NCI-H2227 treated with DMSO at 0.1 percent for 48 hours (cell line): ENCODE measurements around the gene RPS15.
"Not testable (repeated sequence)": the region's sequence is repeated elsewhere in the genome, so short reads cannot be mapped to it uniquely, and the experiment has no call there.

Experiments used
- DNase-seq: peaks from one replicate; lab custom pipeline; 2025; lab: John Stamatoyannopoulos, UW

The RPS15 gene

DNA sequence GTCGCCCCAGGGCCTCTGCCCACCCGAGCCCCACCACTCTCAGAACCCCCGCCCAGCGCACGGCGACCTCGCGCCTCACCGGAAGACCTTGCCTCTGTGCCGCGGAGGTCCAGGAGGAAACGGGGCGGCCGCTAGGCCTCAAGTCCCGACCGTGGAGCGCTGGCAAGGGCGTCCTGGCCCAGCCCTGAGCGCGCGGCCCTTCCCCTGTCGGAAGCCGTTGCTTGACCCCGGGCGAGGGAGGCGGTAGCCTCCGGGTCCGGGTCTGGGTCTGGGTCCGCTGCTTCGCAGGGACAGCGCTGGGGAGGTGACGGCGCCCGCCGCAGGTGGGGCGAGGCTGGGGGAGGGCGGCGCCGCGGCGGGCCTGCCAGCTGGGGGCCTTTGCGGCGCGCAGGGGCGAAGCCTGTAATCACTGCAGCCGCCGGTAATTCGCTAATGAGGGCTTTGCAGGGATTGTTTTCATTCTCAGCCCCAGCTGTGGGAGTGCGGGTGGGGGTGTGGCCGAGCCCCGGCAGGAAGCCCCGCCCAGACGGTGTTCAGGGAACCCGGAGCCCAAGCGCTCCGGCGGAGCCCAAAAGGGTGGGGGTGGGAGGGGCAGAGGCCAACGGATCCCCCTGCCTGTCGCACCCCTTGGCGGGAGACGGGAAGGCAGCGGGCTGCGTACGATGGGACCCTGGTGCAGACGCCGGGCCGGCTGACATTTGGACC lies 32.3 kb downstream of the RPS15 start:
- peak; percentile 81 for DNase-seq

DNA sequence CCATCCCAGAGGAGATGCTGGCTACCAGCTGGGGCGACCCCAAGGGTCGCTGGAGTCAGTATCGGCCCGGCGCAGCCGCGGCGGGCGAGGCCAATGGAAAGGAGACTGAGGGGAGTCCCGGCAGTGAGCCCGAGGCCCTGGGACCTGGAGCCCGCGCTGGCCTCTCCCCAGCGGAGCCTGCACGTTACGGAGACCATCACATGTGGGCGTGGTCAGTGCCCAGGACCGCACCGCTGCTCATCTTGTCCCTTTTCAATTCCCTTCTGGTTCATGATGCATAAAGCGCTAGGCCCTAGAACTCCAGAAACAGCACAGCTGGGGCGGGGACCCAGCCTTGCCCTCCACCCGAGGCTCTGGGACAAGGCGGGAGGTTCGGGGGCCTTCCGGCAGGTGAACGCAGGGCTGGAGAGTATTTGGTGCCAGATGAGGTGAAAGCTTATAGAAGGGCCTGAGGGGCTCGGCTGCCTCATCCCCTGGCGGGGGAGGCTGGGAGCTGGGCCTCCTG lies 32.9 kb downstream of the RPS15 start:
- DNase-seq, result peak; percentile 60

DNA sequence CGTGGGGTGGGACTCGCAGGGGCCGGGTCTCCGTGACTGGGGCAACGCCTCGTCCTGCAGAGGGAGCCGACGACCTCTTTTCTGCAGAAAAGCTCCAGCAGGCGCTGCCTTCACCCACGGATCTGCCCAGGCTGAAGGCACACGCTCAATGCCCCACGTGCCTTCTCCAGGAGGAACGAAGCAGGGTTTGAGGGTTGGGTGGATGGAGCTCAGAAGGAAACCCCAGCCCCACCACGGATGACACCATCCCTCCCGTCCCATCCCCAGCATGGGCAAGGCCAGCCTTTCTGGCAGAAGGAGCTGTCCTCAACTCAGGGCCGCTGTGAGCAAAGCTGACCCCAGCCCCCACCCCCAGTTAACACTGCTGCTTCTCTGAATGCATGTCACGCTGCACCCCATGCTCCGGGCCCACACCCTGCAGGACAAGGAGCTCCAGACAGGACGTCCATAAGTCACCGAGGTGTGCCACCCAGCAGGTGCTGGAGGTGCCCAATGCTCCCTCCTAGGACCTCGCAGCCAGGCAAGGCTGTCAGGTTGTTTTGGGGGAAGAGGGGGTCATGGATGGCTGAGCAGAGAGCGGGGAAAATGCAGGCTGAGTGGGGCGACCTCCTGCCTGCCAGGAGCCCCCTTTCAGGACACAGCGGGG lies 33.4 kb downstream of the RPS15 start:
- no peak for DNase-seq

DNA sequence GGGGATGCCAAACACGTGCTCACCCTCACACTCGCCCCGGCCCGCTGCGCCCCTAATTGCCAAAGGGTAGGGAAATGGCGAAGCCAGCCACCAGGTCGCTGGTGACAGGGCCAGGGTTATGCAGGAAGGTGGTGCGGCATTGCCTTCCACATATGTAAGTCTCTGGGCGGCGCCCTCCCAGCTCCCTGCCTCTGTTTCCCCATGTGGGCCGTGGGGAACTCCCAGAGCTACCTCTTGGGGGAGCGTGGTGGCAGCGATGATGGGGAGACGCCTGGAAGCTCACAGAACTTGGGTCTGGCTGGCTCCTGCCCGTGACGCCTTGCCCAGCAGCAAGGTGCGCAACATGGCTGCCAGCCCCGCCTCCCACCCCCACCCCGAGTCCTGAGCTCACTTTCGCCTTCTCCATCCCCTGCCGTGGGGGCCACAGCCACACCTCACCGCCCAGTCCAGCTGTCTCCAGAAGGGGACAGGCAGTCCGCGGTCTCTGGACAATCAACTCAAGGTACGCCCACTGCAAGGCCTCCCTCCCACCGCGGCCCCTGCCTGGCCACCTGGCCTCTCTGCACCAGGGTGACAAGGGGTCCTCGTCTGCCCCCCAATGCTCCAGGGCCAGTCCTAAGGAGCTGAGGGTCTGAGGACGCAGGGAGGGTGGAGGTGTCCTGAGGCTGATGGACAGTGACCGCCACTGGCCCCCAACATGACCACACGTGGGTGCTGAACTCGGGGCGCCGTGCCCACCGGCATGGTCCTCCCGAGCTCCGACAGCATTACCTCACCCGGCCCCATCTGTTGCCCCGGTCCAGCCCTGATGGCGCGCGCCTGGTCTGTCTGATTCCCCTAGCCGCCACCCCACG lies 34.3 kb downstream of the RPS15 start:
- DNase-seq, result no peak

DNA sequence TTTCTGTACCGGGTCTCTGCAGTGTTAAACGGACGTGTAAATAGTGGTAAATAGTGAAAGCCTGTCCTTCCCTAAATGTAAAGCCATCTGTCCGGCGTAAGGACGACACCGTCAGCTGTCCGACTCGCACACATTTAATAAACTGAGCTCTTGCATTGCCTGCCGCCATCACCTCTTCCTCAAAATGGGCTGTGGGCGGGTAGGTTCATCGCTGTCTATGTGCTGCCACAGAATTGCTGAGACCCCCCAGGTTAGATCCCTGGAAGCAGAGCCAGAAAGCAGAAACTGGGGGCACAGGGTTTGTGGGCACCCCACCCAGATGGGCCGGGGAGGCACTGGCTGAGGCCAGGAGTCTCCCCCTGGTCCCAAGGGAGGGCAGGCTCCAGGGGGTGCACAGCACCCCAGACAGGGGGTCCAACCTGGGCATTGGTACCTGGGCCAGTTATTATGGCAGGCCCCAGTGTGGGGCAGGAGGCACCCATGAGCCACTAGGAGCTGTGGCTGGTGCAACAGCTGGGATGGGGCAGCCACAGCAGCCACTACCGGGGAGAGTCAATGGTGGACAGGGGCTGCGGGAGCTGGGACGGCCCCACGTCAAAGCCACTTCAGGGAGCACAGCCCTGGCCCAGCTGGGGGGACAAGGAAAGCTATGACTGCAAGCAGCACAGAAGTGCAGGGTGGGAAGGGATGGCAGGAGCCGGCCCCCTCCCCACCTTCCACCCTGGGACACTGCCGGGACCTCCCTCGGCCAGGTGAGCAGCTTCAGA lies 35.1 kb downstream of the RPS15 start:
- no peak for DNase-seq

DNA sequence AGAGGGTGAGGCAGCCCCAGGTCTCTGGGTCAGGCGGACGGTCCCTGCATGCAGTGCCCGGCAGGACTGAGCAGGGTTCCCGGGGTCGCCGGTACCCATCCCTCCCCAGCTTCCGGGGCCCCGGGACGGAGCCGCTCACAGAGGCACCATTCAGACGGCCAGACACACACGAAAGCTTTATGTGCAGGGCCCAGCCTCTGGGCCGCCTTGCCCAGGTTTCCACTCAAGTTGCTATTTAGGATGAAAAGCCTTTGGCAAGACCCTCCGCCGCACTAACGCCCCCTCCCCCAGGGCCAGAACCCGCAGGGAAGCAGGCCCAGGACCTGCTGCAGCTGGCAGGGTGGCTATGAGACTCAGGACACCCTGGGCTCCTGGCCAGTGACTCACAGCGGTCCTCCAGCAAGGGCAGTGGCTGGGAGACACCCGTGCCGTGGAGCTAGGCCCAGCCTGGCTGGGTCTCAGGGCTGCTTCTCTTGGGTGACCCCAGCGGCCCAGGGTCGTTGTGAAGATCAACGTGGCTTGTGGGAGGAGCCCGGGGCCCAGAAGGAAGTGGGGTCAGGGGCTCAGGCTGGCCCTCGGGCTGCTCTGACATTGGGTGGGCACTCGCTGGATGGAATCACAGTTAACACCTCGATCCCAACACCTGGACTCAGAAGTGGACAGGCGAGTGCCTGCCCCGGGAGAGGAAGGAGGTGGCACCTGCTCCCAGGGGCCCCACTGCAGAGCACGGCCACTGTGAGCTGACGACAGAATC lies 36.0 kb downstream of the RPS15 start:
- no peak for DNase-seq

DNA sequence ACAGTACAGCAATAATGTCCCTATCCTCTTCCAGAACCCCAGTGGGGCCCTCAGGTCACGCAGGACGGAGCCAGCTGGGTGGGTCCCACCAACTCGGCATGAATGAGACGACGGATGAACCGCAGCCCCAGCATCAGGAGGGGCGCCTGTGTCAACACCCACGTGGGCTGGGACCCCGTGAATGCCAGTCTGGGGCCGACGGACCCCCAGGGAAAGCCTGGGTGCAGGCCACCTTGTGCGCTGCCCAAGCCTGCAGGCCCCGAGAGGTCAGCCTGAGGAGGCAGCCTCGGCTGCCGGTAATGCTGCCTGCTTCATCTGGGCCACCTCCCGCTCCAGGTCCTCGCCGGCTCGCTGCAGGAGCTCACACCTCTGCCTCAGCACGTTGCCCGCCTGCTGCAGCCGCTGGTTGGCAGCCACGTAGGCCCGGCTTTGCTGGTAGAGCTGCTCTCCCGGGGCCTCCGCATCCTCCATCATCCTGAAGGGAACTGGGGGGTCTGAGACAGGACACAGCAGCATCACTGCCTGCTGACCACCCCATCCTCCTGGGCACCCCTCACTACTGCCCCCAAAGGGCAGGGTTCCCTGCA lies 36.7 kb downstream of the RPS15 start:
- DNase-seq, result no peak

DNA sequence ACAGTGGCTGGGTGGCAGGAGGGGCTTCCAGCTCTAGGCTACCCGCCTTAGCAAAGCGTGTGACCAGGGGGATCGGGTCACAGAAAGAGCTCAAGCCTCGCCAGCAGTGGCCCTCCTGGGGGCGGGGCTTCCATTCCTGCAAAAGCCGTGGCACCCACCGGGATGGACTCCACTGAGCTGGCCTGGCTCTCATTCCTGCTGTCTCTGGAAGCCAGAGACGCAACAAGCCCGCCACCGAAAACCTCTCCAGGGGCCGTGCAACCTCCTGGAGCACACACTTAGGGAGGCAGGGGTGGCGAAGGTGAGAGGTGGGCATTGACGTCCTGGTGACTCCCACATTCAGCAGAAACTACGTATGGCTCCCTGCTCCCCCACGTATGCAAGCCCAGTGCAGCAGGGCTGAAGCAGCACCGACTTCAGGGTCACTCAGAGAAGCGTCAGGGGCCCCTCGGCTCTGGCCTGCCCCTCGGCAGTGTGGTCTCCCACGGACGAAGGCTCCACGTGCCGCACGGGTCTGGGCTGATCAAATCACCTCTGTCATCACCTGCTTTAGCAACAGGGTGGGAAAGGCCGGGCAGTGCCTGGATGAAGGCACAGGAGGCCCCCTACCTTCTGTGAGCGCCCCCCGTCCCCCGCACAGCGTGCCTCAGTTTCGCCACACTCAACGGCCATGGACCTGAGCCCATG lies 37.7 kb downstream of the RPS15 start:
- no peak for DNase-seq

DNA sequence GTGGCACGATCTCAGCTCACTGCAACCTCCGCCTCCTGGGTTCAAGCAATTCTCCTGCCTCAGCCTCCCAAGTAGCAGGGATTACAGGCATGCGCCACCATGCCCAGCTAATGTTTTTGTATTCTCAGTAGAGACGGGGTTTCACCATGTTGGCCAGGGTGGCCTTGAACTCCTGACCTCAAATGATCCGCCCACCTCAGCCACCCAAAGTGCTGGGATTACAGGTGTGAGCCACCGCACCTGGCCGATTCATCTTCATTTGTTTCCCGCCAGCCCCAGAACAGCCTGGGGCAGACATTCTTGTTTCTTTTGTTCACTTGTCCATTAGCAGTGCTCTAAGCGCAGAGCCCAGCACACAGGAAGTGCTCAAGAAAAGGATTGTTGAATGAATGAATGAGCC lies 38.9 kb downstream of the RPS15 start:
- not testable (repeated sequence) for DNase-seq

DNA sequence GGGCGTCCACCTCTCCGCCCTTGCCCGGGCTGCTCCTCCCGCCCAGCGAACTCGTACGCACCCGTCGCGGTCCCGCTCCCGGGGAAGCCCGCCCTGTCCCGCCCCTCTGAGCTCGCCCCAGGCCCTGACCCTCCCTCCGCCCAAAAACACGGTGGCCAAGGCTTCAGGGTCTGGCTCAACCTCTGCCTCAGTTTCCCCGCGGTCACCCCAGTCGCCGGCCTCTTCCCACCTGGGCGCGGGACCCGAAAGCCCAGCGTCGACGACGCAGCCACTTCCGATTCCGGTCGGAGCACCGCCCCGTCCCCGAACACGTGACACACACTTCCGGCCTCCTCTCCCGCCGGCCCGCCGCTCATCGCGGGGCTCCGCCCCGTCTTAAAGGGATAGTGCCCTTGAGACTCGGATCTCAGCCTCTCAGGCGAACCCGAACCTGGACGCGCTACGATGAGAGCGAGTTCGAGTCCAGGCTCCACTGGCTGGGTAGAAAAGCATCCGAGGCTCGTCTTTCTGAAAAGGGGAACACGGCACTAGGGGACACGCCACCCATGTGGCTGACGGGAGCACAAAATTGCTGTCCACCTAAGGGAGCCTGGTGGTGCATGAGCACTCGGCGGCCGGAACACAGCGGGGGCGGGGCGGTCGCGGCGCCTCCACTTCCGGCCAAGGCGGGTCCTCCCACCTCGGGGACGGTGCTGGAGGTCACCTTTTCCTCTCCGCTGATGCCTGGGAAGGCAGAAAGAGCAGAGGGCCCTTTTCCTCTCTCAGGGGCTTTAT lies 40.9 kb downstream of the RPS15 start, which contains the start of gene C19orf25:
C19orf25 (minus strand) TSS at position 282 of the 774 bp plus-strand sequence. CDS start 312 bp downstream, outside the sequence.
- DNase-seq, result peak; percentile 83

DNA sequence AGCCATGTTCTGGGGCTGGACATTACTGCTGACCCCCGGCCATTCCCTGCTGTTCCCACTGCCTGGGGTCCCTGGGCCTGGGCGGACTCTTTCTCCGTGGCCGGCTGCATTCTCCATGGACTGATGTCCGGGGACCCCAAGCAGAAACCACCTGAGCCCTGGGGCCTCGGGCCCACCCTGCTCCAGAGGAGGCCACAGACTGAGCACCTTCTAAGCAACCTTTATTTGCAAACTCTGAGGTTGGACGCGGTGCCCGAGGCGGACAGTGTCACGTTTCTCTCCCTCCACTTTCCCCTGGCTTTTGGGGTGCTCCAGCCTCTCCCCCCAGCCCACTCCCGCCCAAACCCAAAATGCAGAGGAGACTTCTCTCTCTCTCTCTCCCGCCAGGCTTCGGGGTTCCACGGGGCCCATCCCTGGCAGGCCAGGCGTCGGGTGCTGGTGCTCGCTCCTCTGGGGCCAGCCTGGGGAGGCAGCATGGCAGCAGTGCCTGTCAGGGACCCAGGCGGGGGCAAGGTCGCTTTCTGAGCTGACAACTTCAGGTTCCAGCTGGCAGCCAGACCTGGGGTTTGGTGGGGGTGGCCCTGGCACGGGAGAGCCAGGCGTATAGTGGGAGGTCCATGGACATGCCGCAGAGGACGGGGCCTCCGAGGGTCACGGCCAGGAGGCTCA lies 43.2 kb downstream of the RPS15 start:
- no peak for DNase-seq

DNA sequence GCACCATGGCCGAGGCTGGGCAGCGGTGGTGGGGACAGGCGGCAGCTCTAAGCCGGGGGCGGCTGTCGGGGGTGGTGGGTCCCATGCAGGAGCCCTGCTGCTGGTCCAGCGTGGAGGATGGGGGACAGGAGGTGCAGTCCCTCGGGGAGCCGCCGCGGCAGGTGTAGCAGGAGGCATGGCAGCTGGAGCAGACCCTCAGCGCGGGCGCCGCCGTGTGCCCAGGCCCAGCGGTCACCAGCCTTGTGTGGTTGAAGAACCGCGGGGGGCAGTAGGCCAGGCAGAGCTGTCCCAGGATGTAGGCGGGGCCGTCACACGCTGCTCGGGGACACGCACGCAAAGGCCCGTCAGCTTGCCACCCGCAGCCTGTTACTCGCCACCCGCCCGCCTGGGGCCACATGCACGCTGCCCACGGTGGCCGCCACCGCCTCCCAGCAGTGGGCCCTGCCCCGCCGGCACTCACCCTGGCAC lies 43.7 kb downstream of the RPS15 start:
- no peak for DNase-seq

DNA sequence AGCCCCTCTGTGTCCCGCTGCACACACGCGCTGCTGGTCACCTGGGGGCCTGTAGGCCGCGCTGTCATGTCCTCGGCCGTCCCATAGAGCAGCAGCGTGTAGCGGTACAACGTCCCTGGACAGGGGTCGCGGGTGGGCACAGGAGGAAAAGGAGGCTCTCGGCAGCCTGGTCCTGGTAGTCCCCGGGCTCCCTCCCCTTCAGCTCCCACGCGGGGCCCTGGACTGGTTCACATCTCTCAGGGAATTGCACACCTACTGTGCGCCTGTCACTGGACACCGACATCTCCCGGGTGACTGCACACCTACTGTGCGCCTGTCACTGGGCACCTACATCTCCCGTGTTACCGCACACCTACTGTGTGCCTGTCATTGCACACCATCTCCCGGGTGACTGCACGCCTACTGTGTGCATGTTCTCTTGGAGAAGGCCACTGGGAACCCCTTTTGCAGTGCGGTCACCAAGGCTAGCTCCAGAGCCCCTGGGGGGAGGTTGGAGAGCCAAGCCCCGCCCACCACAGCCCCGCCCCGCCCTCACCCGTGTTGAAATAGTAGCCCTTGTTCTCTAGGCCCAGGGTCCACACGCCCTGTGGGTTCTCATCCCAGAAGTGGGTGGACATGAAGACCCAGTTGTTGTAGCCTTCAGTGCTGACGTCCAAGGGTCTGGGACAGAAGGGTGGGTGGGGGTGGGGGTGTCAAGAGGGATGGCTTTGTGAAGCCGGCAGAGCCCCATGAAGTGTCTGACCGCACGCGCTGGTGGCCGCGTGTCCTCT lies 44.4 kb downstream of the RPS15 start:
- DNase-seq, result no peak

DNA sequence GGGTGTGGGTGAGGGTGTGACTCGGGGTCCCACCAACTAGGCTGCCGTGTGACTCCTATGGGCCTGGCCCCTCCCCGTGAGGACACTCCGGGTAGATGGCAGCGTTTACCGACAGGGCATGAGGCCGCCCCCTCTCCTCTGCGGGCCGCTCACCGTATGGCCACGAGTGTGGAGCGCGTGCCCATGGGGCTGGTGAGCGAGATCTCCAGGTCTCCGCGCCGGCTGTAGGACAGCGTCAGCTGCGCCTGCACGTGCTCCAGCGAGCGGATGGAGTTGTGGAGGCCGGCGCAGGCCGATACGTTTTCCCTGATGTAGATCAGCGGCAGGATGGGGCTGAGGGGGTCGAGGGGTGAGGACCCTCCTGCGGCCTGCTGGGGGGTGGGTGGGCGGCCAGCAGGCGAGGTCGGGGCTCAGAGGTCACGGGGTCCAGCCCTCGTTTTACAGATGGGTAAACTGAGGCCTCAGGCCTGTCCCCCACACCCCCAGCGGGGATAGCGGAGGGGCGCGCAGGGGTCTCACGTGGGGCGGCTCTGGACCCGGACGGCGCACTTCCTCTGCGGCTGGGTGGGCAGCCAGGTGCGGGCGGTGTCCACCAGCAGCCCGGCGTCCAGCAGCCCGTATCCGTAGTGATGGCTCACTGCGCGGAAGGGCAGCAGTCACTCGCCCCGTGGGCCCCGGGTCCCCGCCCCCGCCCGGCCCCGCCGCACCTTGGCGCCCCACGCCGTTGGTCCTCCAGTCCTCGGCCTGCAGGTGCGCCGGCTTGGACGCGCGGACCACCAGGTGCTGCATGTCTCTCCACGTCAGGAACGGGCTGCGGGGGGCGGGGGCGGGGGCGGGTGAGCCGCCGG lies 45.2 kb downstream of the RPS15 start:
- DNase-seq, result no peak

DNA sequence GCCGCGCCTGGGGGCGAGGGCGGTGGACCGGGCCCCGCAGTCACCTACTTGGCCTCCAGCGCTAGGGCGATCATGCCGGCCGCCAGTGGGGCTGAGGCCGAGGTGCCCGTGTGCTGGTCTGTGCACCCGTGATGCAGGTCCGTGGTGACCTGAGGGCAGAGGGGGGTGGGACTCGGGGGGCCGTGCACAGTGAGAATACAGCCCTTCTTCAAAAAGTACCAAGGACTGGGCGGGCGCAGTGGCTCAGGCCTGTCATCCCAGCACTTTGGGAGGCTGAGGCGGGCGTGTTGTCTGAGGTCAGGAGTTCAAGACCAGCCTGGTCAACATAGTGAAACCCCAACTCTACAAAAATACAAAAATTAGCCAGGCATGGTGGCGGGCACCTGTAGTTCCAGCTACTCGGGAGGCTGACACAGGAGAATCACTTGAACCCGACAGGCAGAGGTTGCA lies 45.8 kb downstream of the RPS15 start:
- DNase-seq, result no peak

DNA sequence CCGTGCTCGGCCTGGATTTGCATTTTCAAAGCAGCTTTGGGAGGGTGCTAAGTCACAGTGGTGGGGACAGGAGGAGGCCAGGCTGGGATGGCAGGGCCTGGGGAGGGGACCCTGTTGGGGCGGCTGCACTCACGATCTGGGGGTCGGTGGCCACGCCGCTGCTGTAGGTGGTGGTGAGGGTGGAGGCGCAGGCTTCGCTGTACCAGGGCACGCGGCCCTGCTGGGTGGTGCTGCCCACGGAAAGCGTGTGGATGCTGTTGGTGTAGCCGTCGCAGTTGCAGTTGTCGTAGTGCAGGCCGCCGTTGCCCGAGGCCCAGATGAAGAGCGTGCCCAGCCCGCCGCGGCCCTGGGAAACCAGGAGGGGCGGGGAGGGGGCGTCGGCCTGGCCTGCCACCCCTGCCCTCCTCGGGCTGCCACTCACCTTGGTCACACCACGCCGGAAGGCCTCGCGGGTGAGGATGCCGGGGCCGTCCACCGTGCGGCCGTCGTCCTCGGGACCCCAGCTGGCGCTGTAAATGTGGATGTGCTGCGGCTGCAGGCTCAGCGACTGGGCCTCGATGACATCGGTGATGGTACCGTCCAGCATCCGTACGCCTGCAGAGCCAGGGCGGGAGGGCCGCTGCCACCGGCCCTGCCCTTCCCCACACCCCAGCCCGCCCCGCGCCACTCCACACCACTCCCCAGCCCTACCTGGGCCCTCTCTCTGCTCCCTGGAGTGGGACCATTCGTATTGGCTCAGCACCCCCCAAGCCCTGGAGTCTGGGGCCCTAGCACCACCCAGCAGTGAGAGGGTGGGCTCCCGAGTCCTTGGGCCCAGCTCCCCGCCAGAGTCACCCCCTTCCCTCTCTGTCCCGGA lies 48.8 kb downstream of the RPS15 start:
- DNase-seq, result no peak
